Brain microvascular endothelial cell (primary cell): ENCODE results near the gene ZNF518A.

ENCODE experiments used
- DNase-seq: peaks from one replicate; pipeline ENCODE4 v3.0.0-alpha.2; 2020
- H3K27ac ChIP-seq: fragments of 250-450 bp; sonication (Bioruptor Pico); 2 replicates; pipeline ENCODE4 v1.5.1; 2020; ENCODE audit warnings: mild to moderate bottlenecking, moderate library complexity
- H3K27me3 ChIP-seq: fragments of 250-450 bp; sonication (Bioruptor Pico); replicated peaks from 2 replicates; pipeline ENCODE4 v1.5.1; 2020; ENCODE audit warnings: mild to moderate bottlenecking
- H3K36me3 ChIP-seq: fragments of 250-450 bp; sonication (Bioruptor Pico); replicated peaks from 2 replicates; pipeline ENCODE4 v1.5.1; 2020; ENCODE audit warnings: mild to moderate bottlenecking
- H3K4me3 ChIP-seq: 2 replicates; pipeline ENCODE4 v1.5.1; 2011; ENCODE audit warnings: low read depth, mild to moderate bottlenecking, control low read depth, low read length, moderate library complexity
- CTCF ChIP-seq: IDR thresholded peaks from 2 replicates; pipeline ENCODE4 v1.5.1; 2011; ENCODE audit warnings: low read depth, mild to moderate bottlenecking, moderate library complexity, low read length, control low read depth, inconsistent platforms; ENCODE audit errors: missing control alignments
- in situ Hi-C: cut with HindIII; loops from 2 replicates; pipeline ENCODE4 v1.10.0; 2017; ENCODE audit warnings: low sequenced_read_pairs, low pct_ligation_motif_present

ZNF518A gene

DNA sequence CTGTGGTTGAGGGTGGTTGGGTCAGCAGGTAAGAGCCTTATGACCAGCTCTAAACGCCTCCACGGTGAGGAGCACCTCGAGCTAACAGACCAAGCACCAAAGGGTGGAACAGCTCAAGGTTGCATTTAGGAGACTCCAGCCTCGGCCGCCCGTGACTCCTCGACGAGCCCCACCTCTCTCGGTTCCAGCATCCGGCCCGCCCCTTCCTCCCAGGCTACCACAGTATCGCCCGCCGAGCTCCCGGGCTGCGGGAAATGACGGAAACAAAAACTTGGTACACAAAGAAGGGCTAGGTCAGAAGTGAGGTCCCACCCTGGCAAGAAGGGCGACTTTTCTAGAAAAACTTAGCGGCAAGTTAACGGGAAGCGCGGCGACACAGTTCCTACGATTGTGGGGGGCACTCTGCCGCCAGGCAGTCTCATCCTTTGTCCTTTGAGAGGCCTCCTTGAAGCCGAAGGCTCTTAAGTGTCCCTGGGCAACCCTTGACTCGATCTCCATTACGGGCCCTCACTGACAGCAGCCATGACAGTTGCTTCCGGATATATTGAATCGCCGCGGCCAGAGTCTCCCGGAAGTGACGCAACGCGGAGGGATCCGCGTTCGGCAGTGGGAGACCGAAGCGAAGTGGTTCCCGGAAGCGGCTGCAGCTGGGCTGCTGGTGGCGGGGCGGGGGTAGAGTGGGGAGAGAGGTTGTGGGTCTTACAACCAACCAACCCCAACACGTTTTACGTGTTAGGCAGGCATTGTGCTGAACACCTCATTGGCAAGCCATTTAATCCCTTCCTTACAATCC lies 40.2 kb upstream of the ZNF518A start:
- no peaks in the 10 kb centered on the region for H3K27me3 ChIP-seq
- in situ Hi-C loops: no loop called here
- H3K4me3 ChIP-seq: peak overlapping the region; percentile 87
- no peak for TF ChIP-seq CTCF
- peak overlapping the region; percentile 88 for H3K27ac ChIP-seq
- no peaks in the 10 kb centered on the region for H3K36me3 ChIP-seq
- peak; percentile 93 for DNase-seq

- DNase-seq: no peak
- no peak for TF ChIP-seq CTCF
- Histone ChIP-seq H3K27ac (peak overlapping the region; percentile 88), H3K36me3 (no peaks in the 10 kb centered on the region), H3K27me3 (no peaks in the 10 kb centered on the region), H3K4me3 (peak overlapping the region; percentile 87)
- in situ Hi-C loops: no loop called here
These were observed 39.7 kb upstream of the ZNF518A start for GRCh38 chr10:96090463-96090800.

DNA sequence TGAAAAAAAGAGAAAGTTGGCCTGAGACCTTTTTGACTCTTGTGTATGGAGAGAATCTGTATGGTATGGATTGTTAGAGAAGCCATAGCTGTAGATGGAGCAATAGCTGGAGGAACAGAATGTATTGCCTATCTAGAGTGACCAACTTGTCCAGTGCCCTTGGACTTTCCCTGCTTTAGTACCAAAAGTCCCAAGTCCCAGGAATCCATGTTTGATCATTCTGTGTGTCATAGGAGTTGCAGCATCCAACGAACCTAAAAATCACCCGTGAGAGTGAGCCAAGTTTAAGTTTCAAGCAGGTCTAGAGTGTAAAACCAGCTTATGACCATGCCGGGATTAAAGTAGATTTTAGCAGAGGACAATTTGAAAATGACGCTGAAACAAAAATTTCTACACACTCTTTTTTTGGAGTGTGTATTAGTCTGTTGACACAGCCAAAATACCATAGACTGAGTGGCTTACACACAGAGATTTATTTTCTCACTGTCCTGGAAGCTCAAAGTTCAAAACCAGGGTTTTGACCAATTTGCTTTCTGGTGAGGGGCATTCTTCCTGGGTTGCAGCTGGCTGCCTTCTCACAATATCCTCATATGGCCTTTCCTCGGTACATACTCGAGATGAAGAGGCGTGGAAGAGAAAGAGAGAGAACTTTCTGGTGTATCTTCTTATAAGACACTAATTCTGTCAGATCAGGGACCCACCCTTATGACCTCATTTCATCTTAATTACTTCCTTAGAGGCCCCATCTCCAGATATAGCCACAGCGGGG lies 36.9 kb upstream of the ZNF518A start:
- H3K36me3 ChIP-seq: no peaks in the 10 kb centered on the region
- in situ Hi-C loops: no loop called here
- no peak overlapping the region for H3K27ac ChIP-seq
- no peak for DNase-seq
- no peak overlapping the region for H3K4me3 ChIP-seq
- H3K27me3 ChIP-seq: peaks cover 3% of the 10 kb centered on the region
- TF ChIP-seq CTCF: no peak

- in situ Hi-C loops: no loop called here
- Histone ChIP-seq H3K27me3 (peaks cover 3% of the 10 kb centered on the region), H3K4me3 (no peak overlapping the region), H3K27ac (no peak overlapping the region), H3K36me3 (no peaks in the 10 kb centered on the region)
- DNase-seq: no peak
- TF ChIP-seq CTCF: no peak
These were observed 36.1 kb upstream of the ZNF518A start for GRCh38 chr10:96093948-96094347.

DNA sequence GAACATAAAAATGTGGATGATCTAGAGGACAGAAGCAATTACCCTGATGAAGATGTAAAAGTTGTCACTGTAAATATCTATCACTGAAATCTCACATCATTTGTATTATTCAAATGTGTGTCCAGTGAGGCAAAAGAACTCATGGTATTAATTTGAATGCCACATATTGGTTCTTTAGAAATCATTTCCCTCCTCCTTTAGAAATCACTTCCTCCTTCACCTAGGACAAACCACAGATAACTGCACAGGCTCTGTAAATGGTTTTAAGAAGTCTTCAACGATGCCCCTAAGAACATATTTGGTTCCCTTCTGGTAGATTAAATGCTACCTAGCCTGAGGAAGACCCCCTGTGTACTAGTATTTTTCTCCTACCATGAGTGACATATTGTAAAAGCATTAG lies 33.1 kb upstream of the ZNF518A start:
- no peak overlapping the region for H3K27ac ChIP-seq
- in situ Hi-C loops: no loop called here
- no peak overlapping the region for H3K4me3 ChIP-seq
- H3K36me3 ChIP-seq: no peaks in the 10 kb centered on the region
- peaks cover 3% of the 10 kb centered on the region for H3K27me3 ChIP-seq
- no peak for DNase-seq
- TF ChIP-seq CTCF: no peak
